GM12874 (cell line): ENCODE measurements around the gene TEX14.

Experiments
- CTCF ChIP-seq: IDR thresholded peaks from 2 replicates; pipeline ENCODE4 v1.5.1; 2011; ENCODE audit warnings: low read depth, mild to moderate bottlenecking, control low read depth, low read length, moderate library complexity; ENCODE audit not compliant: insufficient read depth

Gene TEX14

GRCh38 chr17:58691701-58692238 is at the start of gene TEX14:
TEX14 (minus strand) TSS chr17:58692045; CDS start chr17:58652001, 40,044 bp downstream.
- no peak for TF ChIP-seq CTCF

DNA sequence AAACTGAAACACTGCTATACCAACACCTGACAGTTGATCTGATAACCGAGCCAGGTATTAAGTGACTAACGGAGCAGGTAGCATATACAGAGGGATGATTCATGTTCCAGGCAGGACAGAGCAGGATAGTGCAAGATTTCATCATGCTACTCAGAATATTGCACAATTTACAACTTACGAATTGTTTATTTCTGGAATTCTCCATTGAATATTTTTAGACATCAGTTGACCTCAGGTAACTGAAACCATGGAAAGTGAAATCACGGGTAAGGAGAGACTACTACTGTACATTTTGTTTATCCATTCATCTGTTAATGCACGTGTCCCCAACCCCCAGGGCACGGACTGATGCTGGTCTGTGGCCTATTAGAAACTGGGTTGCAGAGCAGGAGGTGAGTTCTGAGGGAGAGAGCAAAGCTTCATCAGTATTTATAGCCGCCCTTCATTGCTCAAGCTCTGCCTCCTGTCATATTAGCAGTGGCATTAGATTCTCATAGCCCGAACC is 49.3 kb upstream of the TEX14 start:
- no peak for TF ChIP-seq CTCF

- TF ChIP-seq CTCF = no peak
These were observed 43.0 kb upstream of the TEX14 start for GRCh38 chr17:58734811-58735210.

DNA sequence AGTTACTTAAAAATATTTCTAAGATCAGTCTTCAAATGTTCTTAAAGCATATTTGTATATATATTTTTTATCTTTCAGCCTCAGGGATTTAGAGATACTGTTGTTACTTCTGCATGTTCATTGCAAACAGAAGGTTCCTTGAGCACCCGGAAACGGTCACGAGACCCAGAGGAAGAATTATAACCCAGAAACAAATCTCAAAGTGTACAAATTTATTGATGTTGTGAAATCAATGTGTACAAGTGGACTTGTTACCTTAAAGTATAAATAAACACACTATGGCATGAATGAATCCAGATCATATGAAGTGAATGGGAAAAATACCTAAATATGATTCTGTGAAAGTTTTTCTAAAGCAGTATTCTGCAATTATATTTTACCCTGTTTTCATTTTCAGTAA is 42.2 kb upstream of the TEX14 start:
- TF ChIP-seq CTCF = no peak

- no peak for TF ChIP-seq CTCF
These were observed 39.1 kb upstream of the TEX14 start for GRCh38 chr17:58730937-58731336.

DNA sequence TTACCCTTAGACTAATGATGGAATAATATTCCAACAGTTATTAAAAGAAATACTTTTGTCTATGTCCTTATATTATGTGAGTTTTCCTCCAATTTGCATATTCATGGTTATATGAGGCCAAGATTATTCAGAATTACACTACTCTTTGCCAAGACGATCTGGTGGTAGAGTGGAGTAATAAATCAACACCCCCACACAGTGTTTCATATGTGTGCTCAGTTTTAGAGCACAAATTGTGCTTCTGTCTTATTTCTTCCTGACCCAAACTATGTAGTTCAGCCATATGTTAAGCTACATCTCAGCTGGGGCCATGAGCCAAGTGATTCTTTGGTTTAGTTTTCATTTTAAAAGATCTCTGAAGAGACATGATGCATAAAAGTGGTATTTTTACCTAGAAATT is 37.0 kb upstream of the TEX14 start:
- no peak for TF ChIP-seq CTCF

GRCh38 chr17:58722696-58723095 is 30.9 kb upstream of the TEX14 start:
- TF ChIP-seq CTCF = no peak
